Mesodermal cell (in vitro differentiated cells): ENCODE measurements around the gene OLFM2.
A peak's percentile ranks its signal among the peaks of the same experiment; 100 is the strongest.
"Not testable (repeated sequence)": the region's sequence is repeated elsewhere in the genome, so short reads cannot be mapped to it uniquely, and the experiment has no call there.

Experiments used
- H3K27ac ChIP-seq: 2 replicates; pipeline ENCODE4 v1.7.0; 2013; ENCODE audit warnings: mild to moderate bottlenecking, low read depth, low read length, moderate library complexity; ENCODE audit not compliant: severe bottlenecking
- H3K36me3 ChIP-seq: 2 replicates; pipeline ENCODE4 v1.7.1; 2013; ENCODE audit warnings: mild to moderate bottlenecking, low read length, moderate library complexity; ENCODE audit not compliant: control insufficient read depth, insufficient read depth
- H3K4me1 ChIP-seq: one replicate; pipeline ENCODE4 v1.7.1; 2013; ENCODE audit warnings: mild to moderate bottlenecking, low read length; ENCODE audit not compliant: insufficient read depth, control insufficient read depth, poor library complexity, severe bottlenecking
- H3K4me3 ChIP-seq: 2 replicates; pipeline ENCODE4 v1.7.0; 2013; ENCODE audit warnings: low read length, control low read depth, mild to moderate bottlenecking; ENCODE audit not compliant: insufficient read depth, poor library complexity, severe bottlenecking; ENCODE audit errors: extremely low read depth
- H3K9me3 ChIP-seq: 2 replicates; pipeline ENCODE4 v1.7.1; 2013; ENCODE audit warnings: mild to moderate bottlenecking, low read length, moderate library complexity; ENCODE audit not compliant: control insufficient read depth
- WGBS, 2 experiments: methylation state at CpG; one replicate each; pipeline ENCODE4 v1.1.5; 2013; ENCODE audit warnings: missing lambda C conversion rate in 2 of 2; ENCODE audit not compliant: insufficient coverage in 2 of 2; 5-methylcytosine and 5-hydroxymethylcytosine counted together

The OLFM2 gene

DNA sequence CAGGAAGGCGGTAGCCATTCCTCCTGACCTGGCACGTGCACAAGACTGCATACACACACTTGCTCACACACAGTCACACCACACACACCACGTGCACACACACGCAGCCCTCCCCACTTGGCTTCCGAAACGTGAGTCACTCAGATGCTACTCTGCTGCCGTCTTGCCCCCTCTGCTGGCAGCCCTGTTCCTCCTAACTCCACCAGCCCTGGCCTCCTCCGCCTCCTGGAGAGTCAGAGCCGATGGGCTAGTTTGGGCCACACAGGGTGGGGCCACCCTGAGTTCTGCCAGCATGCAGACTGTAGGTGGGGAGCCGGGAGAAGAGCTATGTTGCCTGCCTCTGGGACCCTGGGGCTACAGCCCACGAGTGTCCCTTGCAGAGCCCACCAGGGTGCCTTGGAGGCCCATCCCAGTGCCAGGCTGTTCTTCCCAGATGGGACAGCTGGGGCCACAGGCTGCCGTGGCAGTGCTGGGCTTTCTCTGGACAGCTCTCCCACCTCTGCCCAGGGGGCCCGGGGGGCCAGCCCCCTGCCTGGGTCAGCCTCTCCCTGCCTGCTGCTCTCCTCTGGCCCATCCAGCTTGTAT, 89.1 kb downstream of the OLFM2 start:
- peaks cover 56% of the 10 kb centered on the region for H3K36me3 ChIP-seq

DNA sequence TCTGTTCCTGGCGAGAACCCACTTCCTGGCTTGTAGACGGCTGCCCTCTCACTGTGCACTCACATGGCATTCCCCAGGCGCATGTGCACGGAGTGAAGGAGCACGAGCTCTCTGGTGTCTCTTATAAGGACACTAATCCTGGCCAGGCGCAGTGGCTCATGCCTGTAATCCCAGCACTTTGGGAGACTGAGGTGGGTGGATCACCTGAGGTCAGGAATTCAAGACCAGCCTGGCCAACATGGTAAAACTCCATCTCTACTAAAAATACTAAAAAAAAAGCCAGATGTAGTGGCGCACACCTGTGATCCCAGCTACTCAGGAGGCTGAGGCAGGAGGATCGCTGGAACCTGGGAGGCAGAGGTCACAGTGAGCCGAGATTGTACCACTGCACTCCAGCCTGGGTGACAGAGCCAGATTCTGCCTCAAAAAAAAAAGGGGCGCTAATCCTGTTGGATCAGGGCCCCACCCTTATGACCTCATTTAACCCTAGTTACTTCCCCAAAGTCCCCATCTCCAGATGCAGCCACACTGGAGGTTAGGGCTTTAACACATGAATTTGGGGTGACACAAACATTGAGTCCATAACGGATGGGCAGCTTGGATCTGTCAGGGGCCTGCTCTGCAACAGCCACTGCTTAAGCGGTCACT, 92.6 kb downstream of the OLFM2 start:
- not testable (repeated sequence) for H3K9me3 ChIP-seq, H3K27ac ChIP-seq, H3K4me3 ChIP-seq
- H3K4me1 ChIP-seq: peaks cover 12% of the 10 kb centered on the region
- WGBS, 2 experiments: 91 to 98% methylated on average over 9 to 10 of the region's 12 CpGs
- H3K36me3 ChIP-seq: peaks cover 63% of the 10 kb centered on the region

More for the DNA sequence above, 89.1 kb downstream of the OLFM2 start:
- Histone ChIP-seq H3K27ac (no peak overlapping the region), H3K9me3 (no peaks in the 10 kb centered on the region), H3K4me1 (peaks cover 22% of the 10 kb centered on the region), H3K4me3 (no peak overlapping the region)
- WGBS, 2 experiments: 58 to 77% methylated on average over 7 to 13 of the region's 13 CpGs

DNA sequence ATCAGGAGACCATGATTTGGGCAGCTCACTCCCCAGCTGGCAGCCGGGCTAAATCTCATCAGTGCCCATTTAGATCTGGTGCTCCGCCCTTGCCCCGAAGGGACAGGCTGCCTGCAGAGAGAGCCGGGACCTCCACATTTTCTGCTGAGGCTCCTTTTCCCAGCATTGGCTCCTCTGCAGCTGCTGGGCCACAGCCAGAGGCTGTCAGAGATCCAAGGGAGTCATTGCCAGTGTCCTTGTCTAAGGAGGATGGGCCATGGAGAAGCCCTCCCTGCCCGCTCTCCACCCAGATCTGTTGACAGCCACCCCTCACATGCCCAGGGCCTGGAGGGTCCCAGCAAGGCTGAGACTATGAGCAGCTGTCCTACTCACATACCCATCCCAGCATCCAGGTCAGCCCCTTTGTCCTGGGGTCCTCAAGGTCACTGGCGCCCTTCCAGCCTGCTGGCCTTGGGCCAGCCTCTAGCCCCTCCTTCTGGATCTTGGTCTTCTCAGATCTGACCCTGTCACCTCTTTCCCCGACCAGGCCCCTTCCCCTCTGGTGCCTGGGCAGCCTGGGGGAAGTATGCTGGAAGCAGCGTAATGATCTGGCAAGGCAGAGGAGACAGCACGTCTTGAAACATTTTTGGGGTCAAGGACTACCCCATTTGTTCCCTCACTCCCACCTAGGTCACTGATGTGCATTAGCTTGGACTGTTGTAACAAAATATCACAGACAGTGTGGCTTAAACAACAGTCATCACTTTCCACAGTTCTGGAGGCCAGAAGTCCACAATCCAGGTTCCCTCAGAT, 93.3 kb downstream of the OLFM2 start:
- H3K4me1 ChIP-seq: peaks cover 12% of the 10 kb centered on the region
- H3K9me3 ChIP-seq: no peaks in the 10 kb centered on the region
- no peak overlapping the region for H3K4me3 ChIP-seq
- 94 to 95% methylated on average over 6 to 8 of the region's 9 CpGs for WGBS, 2 experiments
- no peak overlapping the region for H3K27ac ChIP-seq
- H3K36me3 ChIP-seq: peaks cover 64% of the 10 kb centered on the region

DNA sequence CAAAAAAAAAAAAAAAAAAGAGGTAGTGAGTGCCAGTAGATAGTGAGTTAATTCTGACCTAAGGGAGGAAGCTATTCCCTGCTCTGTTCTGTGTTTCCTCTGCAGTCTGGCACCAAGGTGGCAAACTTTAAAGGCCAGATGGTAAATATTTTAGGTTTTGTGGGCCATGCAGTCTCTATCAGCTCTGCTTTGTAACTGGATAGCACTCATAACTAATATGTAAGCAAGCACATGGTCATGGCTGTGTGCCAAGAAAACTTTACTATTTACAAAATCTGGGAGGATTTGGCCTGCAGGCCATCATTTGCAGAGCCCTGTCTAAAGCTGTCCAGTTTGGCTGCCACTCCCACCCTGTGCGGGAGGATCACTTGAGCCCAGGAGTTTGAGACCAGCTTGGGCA, 96.9 kb downstream of the OLFM2 start:
- Histone ChIP-seq H3K4me1 (no peaks in the 10 kb centered on the region), H3K9me3 (no peaks in the 10 kb centered on the region), H3K36me3 (peaks cover 61% of the 10 kb centered on the region), H3K27ac (no peak overlapping the region), H3K4me3 (no peak overlapping the region)
- WGBS, 2 experiments: 80 to 100% methylated on average over 1 of the region's 1 CpG

DNA sequence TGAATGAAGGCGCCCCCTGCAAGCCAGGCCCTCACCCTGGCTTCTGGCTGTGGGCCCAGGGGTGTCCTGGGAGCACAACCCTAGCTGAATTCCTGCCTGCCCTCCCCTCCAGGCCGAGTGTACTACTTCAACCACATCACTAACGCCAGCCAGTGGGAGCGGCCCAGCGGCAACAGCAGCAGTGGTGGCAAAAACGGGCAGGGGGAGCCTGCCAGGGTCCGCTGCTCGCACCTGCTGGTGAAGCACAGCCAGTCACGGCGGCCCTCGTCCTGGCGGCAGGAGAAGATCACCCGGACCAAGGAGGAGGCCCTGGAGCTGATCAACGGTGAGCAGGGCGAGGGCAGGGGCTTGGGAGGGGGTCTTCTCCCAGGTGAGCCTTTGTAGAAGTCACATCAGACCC, 98.0 kb downstream of the OLFM2 start:
- H3K27ac ChIP-seq: no peak overlapping the region
- H3K36me3 ChIP-seq: peaks cover 57% of the 10 kb centered on the region
- WGBS, 2 experiments: 94 to 98% methylated on average over 13 to 14 of the region's 15 CpGs
- no peak overlapping the region for H3K4me3 ChIP-seq
- no peaks in the 10 kb centered on the region for H3K4me1 ChIP-seq
- H3K9me3 ChIP-seq: no peaks in the 10 kb centered on the region

DNA sequence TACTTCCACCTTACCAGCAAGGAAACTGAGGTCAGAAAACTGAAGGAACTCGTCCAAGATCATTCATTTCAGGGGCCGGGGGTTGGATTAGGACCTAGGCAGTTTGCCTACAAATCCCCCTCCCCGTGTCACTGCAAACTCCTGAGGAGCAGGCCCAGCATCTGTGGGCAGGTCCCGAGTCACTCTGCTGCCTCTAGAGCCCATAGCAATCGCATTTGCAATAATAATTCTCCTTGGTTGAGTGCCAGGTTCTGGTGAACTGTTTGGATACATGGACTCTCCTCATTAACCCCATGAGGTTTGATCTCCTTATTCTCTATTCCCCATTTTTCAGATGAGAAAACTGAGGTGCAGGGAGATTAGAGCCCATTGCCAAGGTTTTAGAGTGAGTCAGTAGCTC, 100.3 kb downstream of the OLFM2 start:
- Histone ChIP-seq H3K9me3 (no peaks in the 10 kb centered on the region), H3K4me3 (peak overlapping the region; percentile 92), H3K27ac (no peak overlapping the region), H3K4me1 (no peaks in the 10 kb centered on the region), H3K36me3 (peaks cover 46% of the 10 kb centered on the region)
- 18 to 34% methylated on average over 3 to 4 of the region's 5 CpGs for WGBS, 2 experiments

DNA sequence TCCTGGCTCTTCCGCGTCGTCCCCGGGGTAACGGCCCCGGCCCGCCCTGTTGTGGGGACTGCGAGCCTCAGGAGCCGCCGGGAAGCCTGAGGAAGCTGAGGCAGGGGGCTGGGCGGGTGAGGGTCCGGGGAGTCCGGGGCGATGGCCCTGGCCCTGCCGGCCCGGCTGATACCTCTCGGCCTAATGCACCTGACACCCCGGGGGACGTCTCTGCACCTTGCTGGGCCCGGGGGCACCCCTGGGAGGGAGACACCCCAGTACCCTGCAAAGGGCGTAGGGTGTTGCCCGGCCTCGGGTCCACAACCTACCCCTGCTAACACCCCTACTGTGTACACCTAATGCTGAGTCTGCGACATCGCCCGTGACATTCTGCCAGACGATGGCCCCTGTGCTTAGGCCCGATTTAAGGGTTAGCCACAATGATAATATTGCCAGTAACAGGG, 100.8 kb downstream of the OLFM2 start:
- Histone ChIP-seq H3K9me3 (no peaks in the 10 kb centered on the region), H3K4me3 (peak overlapping the region; percentile 92), H3K36me3 (peaks cover 46% of the 10 kb centered on the region), H3K27ac (no peak overlapping the region), H3K4me1 (no peaks in the 10 kb centered on the region)
- WGBS, 2 experiments: 2 to 4% methylated on average over 17 to 27 of the region's 28 CpGs

DNA sequence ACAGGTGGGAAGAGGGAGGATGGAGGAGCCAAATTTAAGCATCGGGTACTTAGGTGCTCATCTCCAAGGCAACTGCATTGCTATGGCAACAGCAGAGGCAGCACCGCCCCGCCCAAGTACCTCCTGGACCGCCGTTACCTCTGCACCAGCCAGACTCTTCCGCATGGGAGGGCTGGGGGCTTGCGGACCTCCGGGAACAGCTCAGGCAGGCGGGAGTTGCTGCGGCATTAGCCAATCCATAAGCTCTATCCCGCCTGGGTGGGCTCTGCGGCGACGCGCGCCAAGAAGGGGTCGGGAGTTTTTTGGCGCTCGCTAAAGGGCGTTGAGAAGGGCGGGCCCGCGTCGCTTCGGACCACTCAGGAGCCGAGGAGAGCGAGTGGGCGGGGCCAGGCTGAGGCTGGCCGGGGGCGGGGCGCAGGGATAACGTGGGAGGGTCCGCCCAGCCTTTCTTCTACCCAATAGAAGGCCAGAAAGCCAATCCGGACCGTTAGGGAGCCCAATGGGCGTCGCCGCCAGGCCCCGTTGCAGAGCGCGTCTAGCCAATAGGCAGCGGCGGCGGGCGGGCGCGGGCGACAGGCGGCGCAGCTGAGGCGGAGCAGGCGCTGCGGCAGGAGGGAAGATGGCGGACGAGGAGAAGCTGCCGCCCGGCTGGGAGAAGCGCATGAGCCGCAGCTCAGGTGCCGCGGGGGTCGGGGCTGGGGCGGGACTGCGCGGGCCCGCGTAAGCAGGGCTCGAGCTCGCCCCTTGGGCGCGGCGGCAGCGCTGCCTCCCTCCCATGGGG, 101.4 kb downstream of the OLFM2 start, which contains the start of gene PIN1:
Gene PIN1, plus strand, starts transcription at position 593 of the 781 bp plus-strand sequence. Its CDS starts 27 bp downstream, at position 620.
- H3K4me3 ChIP-seq: peak within 1 kb of the TSS; percentile 92
- WGBS, 2 experiments: 0% methylated on average over 49 to 66 of the region's 73 CpGs
- H3K9me3 ChIP-seq: no peaks in the 10 kb centered on the region
- peak within 1 kb of the TSS; percentile 0 for H3K27ac ChIP-seq
- peaks cover 50% of the 10 kb centered on the region for H3K36me3 ChIP-seq
- H3K4me1 ChIP-seq: no peaks in the 10 kb centered on the region

DNA sequence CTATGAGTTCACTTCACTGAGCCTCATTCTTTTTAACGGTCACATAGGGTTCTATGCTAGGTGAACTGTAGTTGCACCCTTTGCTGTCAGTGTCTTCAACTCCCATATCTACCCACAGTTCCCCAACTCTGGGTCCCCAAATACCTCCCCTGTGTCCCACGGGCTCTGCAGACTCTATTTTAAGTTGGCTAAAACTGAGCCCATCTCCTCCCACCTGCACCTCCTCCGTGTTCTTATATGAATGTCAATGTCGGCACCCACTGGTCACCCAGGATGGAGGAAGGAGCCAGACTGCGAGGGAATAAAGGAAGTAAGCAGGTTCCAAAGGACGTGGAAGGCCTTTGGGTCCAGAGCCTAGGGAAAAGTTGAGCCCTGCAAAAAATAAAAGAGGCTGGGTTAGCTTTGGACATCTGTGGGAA, 102.0 kb downstream of the OLFM2 start:
- Histone ChIP-seq H3K9me3 (no peaks in the 10 kb centered on the region), H3K27ac (peak overlapping the region; percentile 0), H3K36me3 (peaks cover 50% of the 10 kb centered on the region), H3K4me1 (no peaks in the 10 kb centered on the region), H3K4me3 (peak overlapping the region; percentile 92)
- WGBS, 2 experiments: 80 to 93% methylated on average over 5 of the region's 6 CpGs

DNA sequence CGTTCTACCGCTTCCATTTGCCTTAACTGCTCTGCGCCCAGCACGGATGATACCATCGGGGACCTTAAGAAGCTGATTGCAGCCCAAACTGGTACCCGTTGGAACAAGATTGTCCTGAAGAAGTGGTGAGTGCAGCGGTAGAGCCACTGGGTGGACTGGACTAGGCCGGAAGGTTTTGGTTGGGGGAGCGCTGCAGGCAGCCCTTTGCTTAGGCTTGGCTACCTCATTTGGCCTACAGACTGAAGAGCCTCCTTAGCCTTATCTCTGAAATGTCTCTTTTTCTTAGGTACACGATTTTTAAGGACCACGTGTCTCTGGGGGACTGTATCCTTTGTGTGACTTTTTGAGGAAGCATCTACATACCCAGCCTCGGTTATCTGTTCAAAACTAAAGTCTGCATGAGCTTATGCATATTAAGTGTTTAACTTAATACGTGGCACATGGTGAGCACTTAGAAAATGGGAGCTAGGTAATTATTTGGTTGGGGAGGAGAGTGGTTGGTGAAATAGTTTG, 107.7 kb downstream of the OLFM2 start:
- H3K4me1 ChIP-seq: no peaks in the 10 kb centered on the region
- H3K27ac ChIP-seq: no peak overlapping the region
- 30 to 44% methylated on average over 10 to 12 of the region's 13 CpGs for WGBS, 2 experiments
- H3K9me3 ChIP-seq: no peaks in the 10 kb centered on the region
- H3K4me3 ChIP-seq: peak overlapping the region; percentile 96
- H3K36me3 ChIP-seq: peaks cover 45% of the 10 kb centered on the region
